CD4-positive, alpha-beta T cell (primary cell): ENCODE results near the gene SDK1. TPM values are rescaled to one million over a fixed set of nuclear protein-coding genes. Genes with fewer than 3 reads are reported as not detected.

Experiments used
- ATAC-seq: fragments of 200-7000 bp; cut with Tn5 transposase; one replicate; pipeline ENCODE4 v1.10.0; 2022; ENCODE audit warnings: mild to moderate bottlenecking; ENCODE audit not compliant: poor library complexity
- CTCF ChIA-PET: fragments of 350-600 bp; sonication (Branson Sonifier 250); formaldehyde crosslinking; loops from one replicate; lab custom pipeline; 2021; ENCODE audit warnings: antibody characterized with exemption, inconsistent platforms; lab: Charles Lee
- POLR2A ChIA-PET: fragments of 350-600 bp; sonication (Branson Sonifier 250); formaldehyde crosslinking; loops from one replicate; lab custom pipeline; 2021; ENCODE audit warnings: antibody characterized with exemption, inconsistent platforms; lab: Charles Lee
- DNase-seq, 14 experiments: peaks; one replicate each; pipeline ENCODE4 v3.0.0-alpha.2; 2013 to 2020; ENCODE audit warnings: mixed read lengths in 2 of 14
- H3K27ac ChIP-seq, 2 donors: one replicate each; pipeline versions ENCODE4 v1.5.1 to v1.7.0; 2013; ENCODE audit warnings: low read length in 2 of 2, low read depth in 1 of 2, mild to moderate bottlenecking in 1 of 2
- H3K27me3 ChIP-seq, 2 experiments: 1 replicate in 1 of 2; 2 replicates in 1 of 2; pipeline versions ENCODE4 v1.6.1 to v1.7.0; 2013; ENCODE audit warnings: low read length in 2 of 2, control low read depth in 1 of 2, mild to moderate bottlenecking in 1 of 2, moderate library complexity in 1 of 2; ENCODE audit not compliant: insufficient read depth in 2 of 2, control insufficient read depth in 1 of 2
- H3K36me3 ChIP-seq: one replicate; pipeline ENCODE4 v1.6.1; 2013; ENCODE audit warnings: low read length, control low read depth; ENCODE audit not compliant: insufficient read depth
- H3K4me1 ChIP-seq: one replicate; pipeline ENCODE4 v1.6.1; 2013; ENCODE audit warnings: low read length, control low read depth; ENCODE audit not compliant: insufficient read depth
- H3K4me3 ChIP-seq: one replicate; pipeline ENCODE4 v1.5.1; 2013; ENCODE audit warnings: mild to moderate bottlenecking, low read length, moderate library complexity
- H3K9me3 ChIP-seq, 2 experiments: 1 replicate in 1 of 2; 2 replicates in 1 of 2; pipeline versions ENCODE4 v1.6.1 to v1.7.0; 2013; ENCODE audit warnings: low read length in 2 of 2, mild to moderate bottlenecking in 2 of 2, control low read depth in 1 of 2, moderate library complexity in 1 of 2; ENCODE audit not compliant: control insufficient read depth in 1 of 2, insufficient read depth in 1 of 2
- H3K27ac Mint-ChIP-seq: one replicate; pipeline ENCODE4 v1.8.0; 2020; ENCODE audit warnings: mixed read lengths
- H3K27me3 Mint-ChIP-seq: one replicate; pipeline ENCODE4 v1.8.0; 2021; ENCODE audit warnings: mixed read lengths
- H3K36me3 Mint-ChIP-seq: one replicate; pipeline ENCODE4 v1.8.0; 2021; ENCODE audit warnings: low read depth, mixed read lengths
- H3K4me1 Mint-ChIP-seq: one replicate; pipeline ENCODE4 v1.8.0; 2021; ENCODE audit warnings: low read depth, mixed read lengths
- H3K4me3 Mint-ChIP-seq: one replicate; pipeline ENCODE4 v1.8.0; 2020; ENCODE audit warnings: mild to moderate bottlenecking, mixed read lengths
- H3K9me3 Mint-ChIP-seq: one replicate; pipeline ENCODE4 v1.8.0; 2020; ENCODE audit warnings: mixed read lengths
- intact Hi-C, 2 experiments: fragments of 100-400 bp; cut with DNase I in 1 of 2; cut with micrococcal nuclease in 1 of 2; formaldehyde crosslinking; loops; one replicate each; pipeline versions ENCODE4 v1.15.1 to v1.9.0; 2023 to 2025; cut with DNase I, micrococcal nuclease
- total RNA-seq, 174 experiments: library from RNA in 2 of 174; stranded (reverse) in 2 of 174; gene quantifications; one replicate each; pipeline ENCODE4 v1.2.3 and lab custom pipeline; 2021 to 2026
- TF ChIP-seq, protein P1 (sequence below): fragments of 200-600 bp; IDR thresholded peaks from one replicate; pipeline ENCODE4 v1.8.0; 2022; ENCODE audit warnings: antibody characterized with exemption, mild to moderate bottlenecking

The SDK1 gene
- total RNA-seq, 2 experiments from 2014 or later = 1.1 to 1.3 TPM

DNA sequence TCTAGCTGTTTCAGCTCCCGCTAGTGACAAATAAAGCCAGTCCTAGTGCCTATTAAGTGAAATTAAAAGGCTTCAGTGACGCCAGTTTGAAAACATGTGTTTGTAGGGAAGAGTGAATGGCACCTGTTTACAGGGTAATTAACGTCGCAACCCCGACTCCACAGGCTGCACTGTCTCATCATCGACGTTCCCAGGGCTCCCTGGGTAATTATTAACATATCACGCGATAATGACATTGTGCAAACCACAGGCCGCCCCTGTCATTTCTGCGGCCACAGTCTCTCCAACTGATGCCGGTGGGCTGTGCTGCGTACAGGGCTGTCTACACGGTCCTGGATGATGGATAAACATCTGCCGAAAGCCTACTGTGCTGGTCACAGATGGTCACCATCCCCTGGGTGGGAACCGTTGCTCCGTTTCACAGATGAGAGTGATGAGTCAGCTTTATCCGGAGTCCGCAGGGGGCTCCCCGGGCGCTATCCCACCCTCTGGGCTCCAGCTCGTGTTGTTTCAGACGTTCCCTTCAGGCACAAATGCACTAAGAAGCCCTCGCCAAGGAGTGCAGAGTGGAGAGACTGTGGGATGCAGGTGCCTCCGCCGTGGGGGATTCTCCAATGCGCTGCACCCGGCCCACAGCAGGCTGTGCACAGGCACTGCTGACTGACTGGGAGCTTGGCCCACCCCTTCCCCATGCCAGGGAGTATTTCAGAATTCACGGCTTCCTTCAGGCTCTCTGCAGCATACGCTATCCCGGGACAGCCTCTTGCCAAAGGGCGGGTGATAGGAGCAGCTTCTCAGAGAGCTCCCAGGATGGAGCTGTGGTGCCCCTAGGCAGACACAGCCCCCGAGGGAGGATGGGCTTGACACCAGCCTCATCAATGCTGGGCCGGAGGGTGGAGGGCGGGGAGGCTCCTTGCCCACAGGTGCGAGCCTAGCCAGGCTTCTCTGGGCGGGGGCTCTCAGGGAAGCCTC, 889.2 kb downstream of the SDK1 start:
- TF ChIP-seq, protein P1, sequence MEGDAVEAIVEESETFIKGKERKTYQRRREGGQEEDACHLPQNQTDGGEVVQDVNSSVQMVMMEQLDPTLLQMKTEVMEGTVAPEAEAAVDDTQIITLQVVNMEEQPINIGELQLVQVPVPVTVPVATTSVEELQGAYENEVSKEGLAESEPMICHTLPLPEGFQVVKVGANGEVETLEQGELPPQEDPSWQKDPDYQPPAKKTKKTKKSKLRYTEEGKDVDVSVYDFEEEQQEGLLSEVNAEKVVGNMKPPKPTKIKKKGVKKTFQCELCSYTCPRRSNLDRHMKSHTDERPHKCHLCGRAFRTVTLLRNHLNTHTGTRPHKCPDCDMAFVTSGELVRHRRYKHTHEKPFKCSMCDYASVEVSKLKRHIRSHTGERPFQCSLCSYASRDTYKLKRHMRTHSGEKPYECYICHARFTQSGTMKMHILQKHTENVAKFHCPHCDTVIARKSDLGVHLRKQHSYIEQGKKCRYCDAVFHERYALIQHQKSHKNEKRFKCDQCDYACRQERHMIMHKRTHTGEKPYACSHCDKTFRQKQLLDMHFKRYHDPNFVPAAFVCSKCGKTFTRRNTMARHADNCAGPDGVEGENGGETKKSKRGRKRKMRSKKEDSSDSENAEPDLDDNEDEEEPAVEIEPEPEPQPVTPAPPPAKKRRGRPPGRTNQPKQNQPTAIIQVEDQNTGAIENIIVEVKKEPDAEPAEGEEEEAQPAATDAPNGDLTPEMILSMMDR = no peak
- ChIA-PET POLR2A (no interaction called here), CTCF (no interaction called here)
- Mint-ChIP-seq H3K4me3 (no peak overlapping the region), H3K27me3 (no peaks in the 10 kb centered on the region), H3K27ac (no peak overlapping the region), H3K36me3 (no peaks in the 10 kb centered on the region), H3K9me3 (no peaks in the 10 kb centered on the region), H3K4me1 (peaks cover 8% of the 10 kb centered on the region)
- Histone ChIP-seq H3K9me3 (peaks cover 0 to 16% of the 10 kb centered on the region in 2 experiments), H3K27ac (no peak overlapping the region), H3K36me3 (no peaks in the 10 kb centered on the region), H3K4me3 (no peak overlapping the region), H3K4me1 (no peaks in the 10 kb centered on the region), H3K27me3 (no peaks in the 10 kb centered on the region)
- no peak for DNase-seq
- no peak for ATAC-seq
- intact Hi-C loops = no loop called here

DNA sequence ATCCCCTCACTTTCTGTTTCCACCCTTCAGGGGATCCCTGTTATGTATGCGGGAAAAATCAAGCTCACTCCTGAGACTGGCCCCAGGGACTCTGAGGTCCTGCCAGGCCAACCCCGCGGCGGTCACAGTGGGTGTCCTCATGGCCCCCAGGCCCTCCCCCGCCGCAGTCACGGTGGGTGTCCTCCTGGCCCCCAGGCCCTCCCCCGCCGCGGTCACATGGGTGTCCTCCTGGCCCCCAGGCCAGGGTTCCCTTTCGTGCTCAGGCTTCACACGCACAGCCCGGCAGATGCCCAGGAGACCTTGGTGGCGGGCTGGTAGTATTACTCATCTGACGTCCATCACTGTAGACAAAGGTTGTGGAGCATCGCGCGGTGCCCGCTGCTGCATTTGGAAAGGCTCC, 890.0 kb downstream of the SDK1 start:
- Histone ChIP-seq H3K9me3 (peaks cover 0 to 16% of the 10 kb centered on the region in 2 experiments), H3K27me3 (no peaks in the 10 kb centered on the region), H3K4me3 (no peak overlapping the region), H3K36me3 (no peaks in the 10 kb centered on the region), H3K27ac (no peak overlapping the region), H3K4me1 (no peaks in the 10 kb centered on the region)
- no peak overlapping the region for H3K27ac Mint-ChIP-seq
- ATAC-seq (no peak), DNase-seq (no peak)
- no peak overlapping the region for H3K4me3 Mint-ChIP-seq
- ChIA-PET CTCF (no interaction called here), POLR2A (no interaction called here)
- peaks cover under 1% of the 10 kb centered on the region for H3K4me1 Mint-ChIP-seq
- H3K27me3 Mint-ChIP-seq = no peaks in the 10 kb centered on the region
- no peaks in the 10 kb centered on the region for H3K36me3 Mint-ChIP-seq
- H3K9me3 Mint-ChIP-seq = no peaks in the 10 kb centered on the region
- TF ChIP-seq, protein P1 = no peak
- intact Hi-C loops = no loop called here

DNA sequence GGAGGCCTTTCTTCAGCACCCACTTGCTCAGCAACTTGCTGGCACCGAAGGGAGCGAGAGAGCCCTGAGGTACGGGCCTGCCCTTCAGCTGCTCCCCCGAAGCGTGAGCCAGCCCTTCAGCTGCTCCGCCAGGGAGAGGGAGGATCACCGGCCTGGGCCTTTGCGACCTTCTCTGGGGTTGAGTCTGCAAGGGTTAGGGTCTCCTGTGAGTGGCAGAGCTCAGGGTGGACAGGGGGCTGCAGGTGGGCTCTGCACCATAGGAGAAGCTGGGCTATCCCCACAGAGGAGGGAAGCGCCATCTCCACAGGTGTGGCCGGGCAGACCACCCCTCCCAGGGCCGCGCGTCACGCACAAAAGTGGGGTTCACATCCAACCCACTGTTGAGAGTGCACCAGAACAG, 890.5 kb downstream of the SDK1 start:
- H3K4me1 ChIP-seq = no peaks in the 10 kb centered on the region
- no peak overlapping the region for H3K4me3 Mint-ChIP-seq
- peaks cover 0 to 13% of the 10 kb centered on the region in 2 experiments for H3K9me3 ChIP-seq
- ChIA-PET CTCF (no interaction called here), POLR2A (no interaction called here)
- no peaks in the 10 kb centered on the region for H3K27me3 Mint-ChIP-seq
- no peaks in the 10 kb centered on the region for H3K36me3 Mint-ChIP-seq
- ATAC-seq = no peak
- H3K27ac ChIP-seq = no peak overlapping the region
- H3K27me3 ChIP-seq = no peaks in the 10 kb centered on the region
- no peak overlapping the region for H3K27ac Mint-ChIP-seq
- no peaks in the 10 kb centered on the region for H3K4me1 Mint-ChIP-seq
- no peaks in the 10 kb centered on the region for H3K9me3 Mint-ChIP-seq
- no peak overlapping the region for H3K4me3 ChIP-seq
- no peak for DNase-seq
- TF ChIP-seq, protein P1 = no peak
- H3K36me3 ChIP-seq = no peaks in the 10 kb centered on the region
- intact Hi-C loops = no loop called here
